Measurements from ENCODE around the gene PDIA2. TPM values are rescaled to one million over a fixed set of nuclear protein-coding genes. Genes with fewer than 3 reads are reported as not detected.

Gene PDIA2
- total and polyA plus RNA-seq, 4 donors, result 0.03 to 0.09 TPM; not detected in 2

GRCh38 chr16:264440-264951, 18.5 kb upstream of the PDIA2 start:
- Histone ChIP-seq H3K9ac (ENCODE audit: low read depth in 1 of 2, low read length in 2 of 2) (no peak overlapping the region), H3K27ac (ENCODE audit: low read depth in 1 of 2, low read length in 2 of 2) (no peak overlapping the region), H3K4me1 (ENCODE audit: control insufficient read depth in 4 of 4, insufficient read depth in 4 of 4, low read length in 3 of 4) (no peaks in the 10 kb centered on the region), H3K4me3 (ENCODE audit: low read depth in 1 of 3, low read length in 3 of 3) (no peak overlapping the region), H3K27me3 (ENCODE audit: control insufficient read depth in 4 of 4, insufficient read depth in 4 of 4, low read length in 3 of 4) (no peaks in the 10 kb centered on the region), H3K36me3 (ENCODE audit: control insufficient read depth in 4 of 4, insufficient read depth in 3 of 4, low read depth in 1 of 4, low read length in 3 of 4) (peaks cover 4 to 49% (median 10%) of the 10 kb centered on the region in 4 donors), H3K9me3 (ENCODE audit: control insufficient read depth in 4 of 4, low read length in 3 of 4) (no peaks in the 10 kb centered on the region)
- no peak for DNase-seq (ENCODE audit: low spot score)
- TF ChIP-seq RXRA (IDR thresholded peaks at IDR 0.05) (no peak), FOXA1 (IDR thresholded peaks at IDR 0.05) (no peak), TAF1 (conservative IDR thresholded peaks at IDR 0.05) (no peak), FOXA2 (IDR thresholded peaks at IDR 0.05) (no peak), GABPA (IDR thresholded peaks at IDR 0.05 in 1 of 2, conservative IDR thresholded peaks at IDR 0.05 in 1 of 2) (no peak), EGR1 (IDR thresholded peaks at IDR 0.05; ENCODE audit: low read depth in 2 of 2) (no peak), NR2F2 (IDR thresholded peaks at IDR 0.05) (no peak), JUND (IDR thresholded peaks at IDR 0.05) (no peak), HNF4A (conservative IDR thresholded peaks at IDR 0.05) (no peak)
- TF ChIP-seq, protein P1, sequence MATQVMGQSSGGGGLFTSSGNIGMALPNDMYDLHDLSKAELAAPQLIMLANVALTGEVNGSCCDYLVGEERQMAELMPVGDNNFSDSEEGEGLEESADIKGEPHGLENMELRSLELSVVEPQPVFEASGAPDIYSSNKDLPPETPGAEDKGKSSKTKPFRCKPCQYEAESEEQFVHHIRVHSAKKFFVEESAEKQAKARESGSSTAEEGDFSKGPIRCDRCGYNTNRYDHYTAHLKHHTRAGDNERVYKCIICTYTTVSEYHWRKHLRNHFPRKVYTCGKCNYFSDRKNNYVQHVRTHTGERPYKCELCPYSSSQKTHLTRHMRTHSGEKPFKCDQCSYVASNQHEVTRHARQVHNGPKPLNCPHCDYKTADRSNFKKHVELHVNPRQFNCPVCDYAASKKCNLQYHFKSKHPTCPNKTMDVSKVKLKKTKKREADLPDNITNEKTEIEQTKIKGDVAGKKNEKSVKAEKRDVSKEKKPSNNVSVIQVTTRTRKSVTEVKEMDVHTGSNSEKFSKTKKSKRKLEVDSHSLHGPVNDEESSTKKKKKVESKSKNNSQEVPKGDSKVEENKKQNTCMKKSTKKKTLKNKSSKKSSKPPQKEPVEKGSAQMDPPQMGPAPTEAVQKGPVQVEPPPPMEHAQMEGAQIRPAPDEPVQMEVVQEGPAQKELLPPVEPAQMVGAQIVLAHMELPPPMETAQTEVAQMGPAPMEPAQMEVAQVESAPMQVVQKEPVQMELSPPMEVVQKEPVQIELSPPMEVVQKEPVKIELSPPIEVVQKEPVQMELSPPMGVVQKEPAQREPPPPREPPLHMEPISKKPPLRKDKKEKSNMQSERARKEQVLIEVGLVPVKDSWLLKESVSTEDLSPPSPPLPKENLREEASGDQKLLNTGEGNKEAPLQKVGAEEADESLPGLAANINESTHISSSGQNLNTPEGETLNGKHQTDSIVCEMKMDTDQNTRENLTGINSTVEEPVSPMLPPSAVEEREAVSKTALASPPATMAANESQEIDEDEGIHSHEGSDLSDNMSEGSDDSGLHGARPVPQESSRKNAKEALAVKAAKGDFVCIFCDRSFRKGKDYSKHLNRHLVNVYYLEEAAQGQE (IDR thresholded peaks at IDR 0.05), result no peak
- TF ChIP-seq, protein P2, sequence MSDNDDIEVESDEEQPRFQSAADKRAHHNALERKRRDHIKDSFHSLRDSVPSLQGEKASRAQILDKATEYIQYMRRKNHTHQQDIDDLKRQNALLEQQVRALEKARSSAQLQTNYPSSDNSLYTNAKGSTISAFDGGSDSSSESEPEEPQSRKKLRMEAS (IDR thresholded peaks at IDR 0.05), result no peak
- WGBS, result 95% methylated on average over 23 of the region's 23 CpGs

GRCh38 chr16:265002-265529, 17.9 kb upstream of the PDIA2 start:
- Histone ChIP-seq H3K4me3 (ENCODE audit: low read depth in 1 of 3, low read length in 3 of 3) (no peak overlapping the region), H3K27ac (ENCODE audit: low read depth in 1 of 2, low read length in 2 of 2) (no peak overlapping the region), H3K36me3 (ENCODE audit: control insufficient read depth in 4 of 4, insufficient read depth in 3 of 4, low read depth in 1 of 4, low read length in 3 of 4) (peaks cover 2 to 43% (median 10%) of the 10 kb centered on the region in 4 donors), H3K9ac (ENCODE audit: low read depth in 1 of 2, low read length in 2 of 2) (no peak overlapping the region), H3K27me3 (ENCODE audit: control insufficient read depth in 4 of 4, insufficient read depth in 4 of 4, low read length in 3 of 4) (no peaks in the 10 kb centered on the region), H3K4me1 (ENCODE audit: control insufficient read depth in 4 of 4, insufficient read depth in 4 of 4, low read length in 3 of 4) (no peaks in the 10 kb centered on the region), H3K9me3 (ENCODE audit: control insufficient read depth in 4 of 4, low read length in 3 of 4) (no peaks in the 10 kb centered on the region)
- TF ChIP-seq FOXA1 (IDR thresholded peaks at IDR 0.05), result no peak
- TF ChIP-seq CTCF (IDR thresholded peaks at IDR 0.05; ENCODE audit: low read depth, low read length, missing input control), result no peak
- TF ChIP-seq, protein P2 (IDR thresholded peaks at IDR 0.05), result no peak
- no peak for TF ChIP-seq HNF4G (IDR thresholded peaks at IDR 0.05)
- TF ChIP-seq GABPA (IDR thresholded peaks at IDR 0.05 in 1 of 2, conservative IDR thresholded peaks at IDR 0.05 in 1 of 2), result no peak
- TF ChIP-seq NR2F2 (IDR thresholded peaks at IDR 0.05), result no peak
- TF ChIP-seq YY1 (IDR thresholded peaks at IDR 0.05), result no peak
- TF ChIP-seq EGR1 (IDR thresholded peaks at IDR 0.05; ENCODE audit: low read depth in 2 of 2), result no peak
- 88% methylated on average over 14 of the region's 14 CpGs for WGBS
- no peak for DNase-seq (ENCODE audit: low spot score)
